ENCODE results near the gene SF1. TPM values are rescaled to one million over a fixed set of nuclear protein-coding genes. Genes with fewer than 3 reads are reported as not detected.

SF1 gene
- total and polyA plus RNA-seq, 2 of the 4 experiments (the other 2 are of a cell fraction) = 56.8 to 88.0 TPM

GRCh38 chr11:64736654-64737053 lies 41.7 kb downstream of the SF1 start:
- 80% methylated on average over 3 of the region's 15 CpGs; no CpG with 5 or more reads in 1 of the 2 experiments for WGBS, 2 experiments (ENCODE audit: extremely low coverage in 2 of 2, insufficient read length in 1 of 2)
- H3K4me1 ChIP-seq (ENCODE audit: control insufficient read depth, insufficient read depth, low read length) = no peaks in the 10 kb centered on the region
- no peaks in the 10 kb centered on the region for H3K9me1 ChIP-seq (ENCODE audit: insufficient read depth, low read length)
- in situ Hi-C loops (cut with MboI; ENCODE audit: low sequenced_read_pairs) = no loop called here
- intact Hi-C loops (cut with micrococcal nuclease) = no loop called here
- no peak overlapping the region for H2BK5ac ChIP-seq (ENCODE audit: low read depth, low read length, poor library complexity, severe bottlenecking)
- H3K4me3 ChIP-seq (ENCODE audit: insufficient read depth, low read depth, low read length) = no peak overlapping the region
- ChIA-PET POLR2A (ENCODE audit: unreplicated experiment) (no interaction called here), CTCF (no interaction called here)
- no peak overlapping the region for H4K5ac ChIP-seq (ENCODE audit: low read depth, low read length)
- H3K14ac ChIP-seq (replicated peaks; ENCODE audit: low read depth, low read length) = no peak overlapping the region
- ATAC-seq (ENCODE audit: low read depth) (no peak), DNase-seq (no peak)
- dilution Hi-C loops (cut with HindIII; ENCODE audit: low sequenced_read_pairs, unreplicated experiment) = no loop called here
- BruUV-seq (replicated peaks) = no TSS peak
- no peaks in the 10 kb centered on the region for H3K79me1 ChIP-seq (ENCODE audit: low read depth in 1 of 2, low read length in 2 of 2)
- no peak overlapping the region for H4K8ac ChIP-seq (ENCODE audit: low read depth in 2 of 2, low read length in 2 of 2)
- no peak overlapping the region for H3K56ac ChIP-seq (ENCODE audit: extremely low read depth, insufficient read depth, low read length)
- H3K4me2 ChIP-seq (ENCODE audit: low read depth, low read length) = no peak overlapping the region
- H2AFZ ChIP-seq (replicated peaks; ENCODE audit: low read length, poor library complexity) = no peak overlapping the region
- no peak overlapping the region for H2AK5ac ChIP-seq (ENCODE audit: low read depth, low read length)
- H3K9me3 ChIP-seq (ENCODE audit: control insufficient read depth, insufficient read depth, low read length) = no peaks in the 10 kb centered on the region
- no peak overlapping the region for H3K27ac ChIP-seq (ENCODE audit: insufficient read depth, low read length)
- H3K4ac ChIP-seq (ENCODE audit: low read depth, low read length) = no peak overlapping the region
- H4K91ac ChIP-seq (ENCODE audit: insufficient read depth, low read depth, low read length) = no peak overlapping the region
- H3K9ac ChIP-seq (ENCODE audit: low read depth, low read length) = no peak overlapping the region
- TF ChIP-seq MAZ (IDR thresholded peaks at IDR 0.05; ENCODE audit: borderline replicate concordance, low read depth, low read length) (no peak), BHLHE40 (IDR thresholded peaks at IDR 0.05; ENCODE audit: low read depth, low read length) (no peak), FOS (IDR thresholded peaks at IDR 0.05; ENCODE audit: low read depth, low read length) (no peak), SMC3 (IDR thresholded peaks at IDR 0.05; ENCODE audit: low read depth, low read length) (no peak), CHD1 (IDR thresholded peaks at IDR 0.05; ENCODE audit: low read depth, low read length) (no peak), CEBPB (IDR thresholded peaks at IDR 0.05; ENCODE audit: low read depth, low read length) (no peak), MAFK (IDR thresholded peaks at IDR 0.05; ENCODE audit: low read depth, low read length) (no peak), RCOR1 (IDR thresholded peaks at IDR 0.05; ENCODE audit: insufficient replicate concordance, low read length) (no peak), USF2 (IDR thresholded peaks at IDR 0.05; ENCODE audit: low read depth, low read length) (no peak), RAD21 (IDR thresholded peaks at IDR 0.05; ENCODE audit: low read length) (no peak), MXI1 (IDR thresholded peaks at IDR 0.05; ENCODE audit: borderline replicate concordance, low read depth, low read length) (no peak), NFE2L2 (IDR thresholded peaks at IDR 0.05; ENCODE audit: low read depth, low read length) (no peak), POLR2A (IDR thresholded peaks at IDR 0.05; ENCODE audit: low read depth, low read length) (no peak), RFX5 (IDR thresholded peaks at IDR 0.05; ENCODE audit: low read depth, low read length) (no peak)
- TF ChIP-seq, protein P1, sequence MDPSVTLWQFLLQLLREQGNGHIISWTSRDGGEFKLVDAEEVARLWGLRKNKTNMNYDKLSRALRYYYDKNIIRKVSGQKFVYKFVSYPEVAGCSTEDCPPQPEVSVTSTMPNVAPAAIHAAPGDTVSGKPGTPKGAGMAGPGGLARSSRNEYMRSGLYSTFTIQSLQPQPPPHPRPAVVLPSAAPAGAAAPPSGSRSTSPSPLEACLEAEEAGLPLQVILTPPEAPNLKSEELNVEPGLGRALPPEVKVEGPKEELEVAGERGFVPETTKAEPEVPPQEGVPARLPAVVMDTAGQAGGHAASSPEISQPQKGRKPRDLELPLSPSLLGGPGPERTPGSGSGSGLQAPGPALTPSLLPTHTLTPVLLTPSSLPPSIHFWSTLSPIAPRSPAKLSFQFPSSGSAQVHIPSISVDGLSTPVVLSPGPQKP (IDR thresholded peaks at IDR 0.05; ENCODE audit: borderline replicate concordance, low read depth, low read length) = no peak
- TF ChIP-seq, protein P2, sequence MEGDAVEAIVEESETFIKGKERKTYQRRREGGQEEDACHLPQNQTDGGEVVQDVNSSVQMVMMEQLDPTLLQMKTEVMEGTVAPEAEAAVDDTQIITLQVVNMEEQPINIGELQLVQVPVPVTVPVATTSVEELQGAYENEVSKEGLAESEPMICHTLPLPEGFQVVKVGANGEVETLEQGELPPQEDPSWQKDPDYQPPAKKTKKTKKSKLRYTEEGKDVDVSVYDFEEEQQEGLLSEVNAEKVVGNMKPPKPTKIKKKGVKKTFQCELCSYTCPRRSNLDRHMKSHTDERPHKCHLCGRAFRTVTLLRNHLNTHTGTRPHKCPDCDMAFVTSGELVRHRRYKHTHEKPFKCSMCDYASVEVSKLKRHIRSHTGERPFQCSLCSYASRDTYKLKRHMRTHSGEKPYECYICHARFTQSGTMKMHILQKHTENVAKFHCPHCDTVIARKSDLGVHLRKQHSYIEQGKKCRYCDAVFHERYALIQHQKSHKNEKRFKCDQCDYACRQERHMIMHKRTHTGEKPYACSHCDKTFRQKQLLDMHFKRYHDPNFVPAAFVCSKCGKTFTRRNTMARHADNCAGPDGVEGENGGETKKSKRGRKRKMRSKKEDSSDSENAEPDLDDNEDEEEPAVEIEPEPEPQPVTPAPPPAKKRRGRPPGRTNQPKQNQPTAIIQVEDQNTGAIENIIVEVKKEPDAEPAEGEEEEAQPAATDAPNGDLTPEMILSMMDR (conservative IDR thresholded peaks at IDR 0.05; ENCODE audit: low read depth, low read length) = no peak
- no peaks in the 10 kb centered on the region for H4K20me1 ChIP-seq (ENCODE audit: insufficient read depth, low read length)
- H3K18ac ChIP-seq (ENCODE audit: low read depth, low read length) = no peak overlapping the region
- H2BK120ac ChIP-seq (ENCODE audit: low read depth, low read length) = no peak overlapping the region
- no peak overlapping the region for H3K23ac ChIP-seq (ENCODE audit: low read depth, low read length)
- H3K27me3 ChIP-seq (ENCODE audit: control insufficient read depth, insufficient read depth, low read length) = peaks cover 69% of the 10 kb centered on the region
- H2BK20ac ChIP-seq (ENCODE audit: low read depth, low read length) = no peak overlapping the region
- no peak overlapping the region for H2AK9ac ChIP-seq (replicated peaks; ENCODE audit: low read depth, low read length, poor library complexity)
- H2BK15ac ChIP-seq (ENCODE audit: low read depth, low read length) = no peak overlapping the region
- no peaks in the 10 kb centered on the region for H3K36me3 ChIP-seq (ENCODE audit: control insufficient read depth, insufficient read depth, low read length)
